ENCODE measurements around the gene SLC30A7.
"Not testable (repeated sequence)": the region's sequence is repeated elsewhere in the genome, so short reads cannot be mapped to it uniquely, and the experiment has no call there.

SLC30A7 gene

GRCh38 chr1:100952104-100952745 lies 56.3 kb downstream of the SLC30A7 start:
- Histone ChIP-seq H3K27ac (ENCODE audit: insufficient read depth in 1 of 2, low read depth in 1 of 2, low read length in 2 of 2, poor library complexity in 1 of 2, severe bottlenecking in 2 of 2) (no peak overlapping the region), H3K4me1 (ENCODE audit: control extremely low read depth in 1 of 4, control insufficient read depth in 4 of 4, insufficient read depth in 4 of 4, low read length in 3 of 4) (no peaks in the 10 kb centered on the region), H3K36me3 (ENCODE audit: control insufficient read depth in 4 of 4, insufficient read depth in 4 of 4, low read length in 3 of 4) (peaks cover 8 to 28% (median 18%) of the 10 kb centered on the region in 4 experiments), H3K4me3 (ENCODE audit: control insufficient read depth in 1 of 7, extremely low read depth in 1 of 7, insufficient read depth in 4 of 7, low read depth in 2 of 7, low read length in 6 of 7) (no peak overlapping the region), H3K9me3 (ENCODE audit: control extremely low read depth in 1 of 5, control insufficient read depth in 4 of 5, insufficient read depth in 2 of 5, low read depth in 1 of 5, low read length in 4 of 5) (peaks cover 0 to 2% (median 0%) of the 10 kb centered on the region in 5 experiments), H3K27me3 (replicated peaks in 2 of 5; ENCODE audit: control insufficient read depth in 4 of 5, insufficient read depth in 5 of 5, low read length in 4 of 5) (no peaks in the 10 kb centered on the region)
- CTCF ChIA-PET = no interaction called here
- POLR2A ChIA-PET = no interaction called here
- no peak for DNase-seq
- WGBS (ENCODE audit: insufficient coverage) = 100% methylated on average over 2 of the region's 4 CpGs

DNA sequence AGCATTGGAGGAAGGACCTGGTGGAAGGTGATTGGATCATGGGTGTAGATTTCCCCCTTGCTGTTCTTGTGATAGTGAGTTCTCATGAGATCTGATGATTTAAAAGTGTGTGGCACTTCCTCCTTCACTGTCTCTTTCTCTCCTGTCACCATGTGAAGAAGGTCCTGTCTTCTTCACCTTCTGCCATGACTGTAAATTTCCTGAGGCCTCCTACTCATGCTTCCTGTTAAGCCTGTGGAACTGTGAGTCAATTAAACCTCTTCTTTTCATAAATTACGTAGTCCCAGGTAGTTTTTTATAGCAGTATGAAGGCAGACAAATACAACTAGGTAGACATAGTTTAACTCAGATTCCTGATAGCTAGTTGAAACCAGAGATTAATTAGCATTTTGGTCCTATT lies 57.1 kb downstream of the SLC30A7 start:
- H3K27ac ChIP-seq (ENCODE audit: insufficient read depth in 1 of 2, low read depth in 1 of 2, low read length in 2 of 2, poor library complexity in 1 of 2, severe bottlenecking in 2 of 2); POLR2A ChIA-PET; H3K4me1 ChIP-seq (ENCODE audit: control extremely low read depth in 1 of 4, control insufficient read depth in 4 of 4, insufficient read depth in 4 of 4, low read length in 3 of 4); H3K4me3 ChIP-seq (ENCODE audit: control insufficient read depth in 1 of 7, extremely low read depth in 1 of 7, insufficient read depth in 4 of 7, low read depth in 2 of 7, low read length in 6 of 7); H3K27me3 ChIP-seq (replicated peaks in 2 of 5; ENCODE audit: control insufficient read depth in 4 of 5, insufficient read depth in 5 of 5, low read length in 4 of 5); H3K9me3 ChIP-seq (ENCODE audit: control extremely low read depth in 1 of 5, control insufficient read depth in 4 of 5, insufficient read depth in 2 of 5, low read depth in 1 of 5, low read length in 4 of 5): not testable (repeated sequence)
- 100% methylated on average over 1 of the region's 1 CpG for WGBS (ENCODE audit: insufficient coverage)
- peak in 1 of 3 donors; percentile 15 for DNase-seq
- H3K36me3 ChIP-seq (ENCODE audit: control insufficient read depth in 4 of 4, insufficient read depth in 4 of 4, low read length in 3 of 4) = peaks cover 8 to 28% (median 18%) of the 10 kb centered on the region in 4 experiments
- CTCF ChIA-PET = interaction anchor here (1.0 kb wide), 1 partner anchor 31 kb away, joined by 3 read pairs; no protein-coding TSS in a partner anchor

GRCh38 chr1:100953960-100954730 lies 58.3 kb downstream of the SLC30A7 start:
- ChIA-PET POLR2A (no interaction called here), CTCF (interaction anchor here (0.8 to 1.6 kb wide), 3 partner anchors 19 to 285 kb away, joined by 3 read pairs; no protein-coding TSS in a partner anchor)

GRCh38 chr1:100955322-100955721 lies 59.4 kb downstream of the SLC30A7 start:
- peaks cover 0 to 2% (median 0%) of the 10 kb centered on the region in 5 experiments for H3K9me3 ChIP-seq (ENCODE audit: control extremely low read depth in 1 of 5, control insufficient read depth in 4 of 5, insufficient read depth in 2 of 5, low read depth in 1 of 5, low read length in 4 of 5)
- 100% methylated on average over 1 of the region's 1 CpG for WGBS (ENCODE audit: insufficient coverage)
- CTCF ChIA-PET = interaction anchor here (0.8 to 1.6 kb wide), 3 partner anchors 13 to 283 kb away, joined by 3 read pairs; no protein-coding TSS in a partner anchor
- no peaks in the 10 kb centered on the region for H3K27me3 ChIP-seq (replicated peaks in 2 of 5; ENCODE audit: control insufficient read depth in 4 of 5, insufficient read depth in 5 of 5, low read length in 4 of 5)
- no peak overlapping the region for H3K27ac ChIP-seq (ENCODE audit: insufficient read depth in 1 of 2, low read depth in 1 of 2, low read length in 2 of 2, poor library complexity in 1 of 2, severe bottlenecking in 2 of 2)
- POLR2A ChIA-PET = no interaction called here
- no peaks in the 10 kb centered on the region for H3K4me1 ChIP-seq (ENCODE audit: control extremely low read depth in 1 of 4, control insufficient read depth in 4 of 4, insufficient read depth in 4 of 4, low read length in 3 of 4)
- H3K36me3 ChIP-seq (ENCODE audit: control insufficient read depth in 4 of 4, insufficient read depth in 4 of 4, low read length in 3 of 4) = peaks cover 9 to 26% (median 14%) of the 10 kb centered on the region in 4 experiments
- DNase-seq = peak in 1 of 3 donors; percentile 8
- no peak overlapping the region for H3K4me3 ChIP-seq (ENCODE audit: control insufficient read depth in 1 of 7, extremely low read depth in 1 of 7, insufficient read depth in 4 of 7, low read depth in 2 of 7, low read length in 6 of 7)

More at GRCh38 chr1:100953960-100954730, 58.3 kb downstream of the SLC30A7 start:
- H3K36me3 ChIP-seq (ENCODE audit: control insufficient read depth in 4 of 4, insufficient read depth in 4 of 4, low read length in 3 of 4) = peaks cover 8 to 28% (median 14%) of the 10 kb centered on the region in 4 experiments
- H3K4me3 ChIP-seq (ENCODE audit: control insufficient read depth in 1 of 7, extremely low read depth in 1 of 7, insufficient read depth in 4 of 7, low read depth in 2 of 7, low read length in 6 of 7) = no peak overlapping the region
- DNase-seq = no peak
- H3K27me3 ChIP-seq (replicated peaks in 2 of 5; ENCODE audit: control insufficient read depth in 4 of 5, insufficient read depth in 5 of 5, low read length in 4 of 5) = no peaks in the 10 kb centered on the region
- H3K4me1 ChIP-seq (ENCODE audit: control extremely low read depth in 1 of 4, control insufficient read depth in 4 of 4, insufficient read depth in 4 of 4, low read length in 3 of 4) = no peaks in the 10 kb centered on the region
- H3K9me3 ChIP-seq (ENCODE audit: control extremely low read depth in 1 of 5, control insufficient read depth in 4 of 5, insufficient read depth in 2 of 5, low read depth in 1 of 5, low read length in 4 of 5) = peaks cover 0 to 2% (median 0%) of the 10 kb centered on the region in 5 experiments
- H3K27ac ChIP-seq (ENCODE audit: insufficient read depth in 1 of 2, low read depth in 1 of 2, low read length in 2 of 2, poor library complexity in 1 of 2, severe bottlenecking in 2 of 2) = no peak overlapping the region
- WGBS (ENCODE audit: insufficient coverage) = no CpG with 5 or more reads among the region's 2 CpGs

GRCh38 chr1:100959502-100960060 lies 63.7 kb downstream of the SLC30A7 start:
- Histone ChIP-seq H3K4me3 (ENCODE audit: control insufficient read depth in 1 of 7, extremely low read depth in 1 of 7, insufficient read depth in 4 of 7, low read depth in 2 of 7, low read length in 6 of 7) (no peak overlapping the region), H3K27ac (ENCODE audit: insufficient read depth in 1 of 2, low read depth in 1 of 2, low read length in 2 of 2, poor library complexity in 1 of 2, severe bottlenecking in 2 of 2) (no peak overlapping the region), H3K4me1 (ENCODE audit: control extremely low read depth in 1 of 4, control insufficient read depth in 4 of 4, insufficient read depth in 4 of 4, low read length in 3 of 4) (no peaks in the 10 kb centered on the region), H3K9me3 (ENCODE audit: control extremely low read depth in 1 of 5, control insufficient read depth in 4 of 5, insufficient read depth in 2 of 5, low read depth in 1 of 5, low read length in 4 of 5) (no peaks in the 10 kb centered on the region), H3K27me3 (replicated peaks in 2 of 5; ENCODE audit: control insufficient read depth in 4 of 5, insufficient read depth in 5 of 5, low read length in 4 of 5) (no peaks in the 10 kb centered on the region), H3K36me3 (ENCODE audit: control insufficient read depth in 4 of 4, insufficient read depth in 4 of 4, low read length in 3 of 4) (peaks cover 6 to 16% (median 10%) of the 10 kb centered on the region in 4 experiments)
- ChIA-PET CTCF (interaction anchor here (0.8 to 1.1 kb wide), 2 partner anchors 8 to 9 kb away, joined by 3 read pairs; no protein-coding TSS in a partner anchor), POLR2A (interaction anchor here (0.8 kb wide), 1 partner anchor 9 kb away, joined by 3 read pairs; no protein-coding TSS in a partner anchor)
- no peak for DNase-seq
- 100% methylated on average over 4 of the region's 5 CpGs for WGBS (ENCODE audit: insufficient coverage)

DNA sequence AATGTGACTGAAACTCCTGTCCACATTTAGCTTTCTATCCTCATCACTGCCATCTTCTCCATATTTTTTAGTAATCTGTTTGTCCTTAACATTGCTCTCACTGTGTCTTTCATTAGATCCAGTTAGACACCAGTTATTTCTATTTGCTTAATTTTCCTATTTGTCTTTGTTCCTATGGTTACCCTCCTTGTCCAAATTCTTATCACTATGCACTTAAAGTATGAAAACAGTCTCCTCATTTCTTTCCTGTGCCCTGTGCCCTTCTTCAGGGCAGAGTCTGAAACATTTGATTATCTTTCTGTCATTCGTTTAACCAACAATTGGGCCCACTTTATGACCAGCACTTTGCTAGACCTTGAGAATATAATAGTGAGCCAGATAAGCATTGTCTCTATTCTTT lies 64.2 kb downstream of the SLC30A7 start:
- Histone ChIP-seq H3K27ac (ENCODE audit: insufficient read depth in 1 of 2, low read depth in 1 of 2, low read length in 2 of 2, poor library complexity in 1 of 2, severe bottlenecking in 2 of 2) (no peak overlapping the region), H3K36me3 (ENCODE audit: control insufficient read depth in 4 of 4, insufficient read depth in 4 of 4, low read length in 3 of 4) (peaks cover 6 to 17% (median 12%) of the 10 kb centered on the region in 4 experiments), H3K4me1 (ENCODE audit: control extremely low read depth in 1 of 4, control insufficient read depth in 4 of 4, insufficient read depth in 4 of 4, low read length in 3 of 4) (no peaks in the 10 kb centered on the region), H3K4me3 (ENCODE audit: control insufficient read depth in 1 of 7, extremely low read depth in 1 of 7, insufficient read depth in 4 of 7, low read depth in 2 of 7, low read length in 6 of 7) (no peak overlapping the region), H3K27me3 (replicated peaks in 2 of 5; ENCODE audit: control insufficient read depth in 4 of 5, insufficient read depth in 5 of 5, low read length in 4 of 5) (no peaks in the 10 kb centered on the region), H3K9me3 (ENCODE audit: control extremely low read depth in 1 of 5, control insufficient read depth in 4 of 5, insufficient read depth in 2 of 5, low read depth in 1 of 5, low read length in 4 of 5) (no peaks in the 10 kb centered on the region)
- CTCF ChIA-PET = interaction anchor here (0.8 to 1.1 kb wide), 2 partner anchors 8 to 9 kb away, joined by 3 read pairs; no protein-coding TSS in a partner anchor
- WGBS (ENCODE audit: insufficient coverage) = no CpG with 5 or more reads among the region's 1 CpG
- DNase-seq = no peak
- POLR2A ChIA-PET = interaction anchor here (0.8 kb wide), 2 partner anchors 9 to 10 kb away, joined by 3 read pairs; no protein-coding TSS in a partner anchor

Data from common myeloid progenitor, CD34-positive (primary cell).